Gastrocnemius medialis (tissue), 4 donors: ENCODE results near the gene CIDEC. TPM values are rescaled to one million over a fixed set of nuclear protein-coding genes. Genes with fewer than 3 reads are reported as not detected.
"Not testable (repeated sequence)": the region's sequence is repeated elsewhere in the genome, so short reads cannot be mapped to it uniquely, and the experiment has no call there.

ENCODE experiments used
- ATAC-seq, 2 donors: fragments of 150-250 bp; one replicate each; pipeline ENCODE4 v1.9.1; 2016
- DNase-seq, 2 donors: peaks; one replicate each; pipeline ENCODE4 v3.0.0-alpha.2; 2019
- H3K27ac ChIP-seq, 4 donors: fragments of 200-600 bp; sonication (generic); 1 replicate in 1 of 4; 2 replicates in 3 of 4; pipeline ENCODE4 v1.5.1; 2016 to 2018; ENCODE audit warnings: mild to moderate bottlenecking in 2 of 4, moderate library complexity in 1 of 4
- H3K27me3 ChIP-seq, 3 donors: fragments of 200-600 bp; sonication (generic) in 2 of 3; 1 replicate in 1 of 3; 2 replicates in 2 of 3; pipeline versions ENCODE4 v1.5.1 to v1.6.0; 2016 to 2019; ENCODE audit warnings: mild to moderate bottlenecking in 1 of 3, moderate library complexity in 1 of 3
- H3K36me3 ChIP-seq, 2 donors: fragments of 200-600 bp; sonication (generic) in 1 of 2; one replicate each; pipeline ENCODE4 v1.5.1; 2017 to 2018
- H3K4me1 ChIP-seq, 2 donors: fragments of 200-600 bp; sonication (generic) in 1 of 2; one replicate each; pipeline ENCODE4 v1.5.1; 2016 to 2017; ENCODE audit warnings: mild to moderate bottlenecking in 2 of 2
- H3K4me3 ChIP-seq, 4 donors: fragments of 200-600 bp; sonication (generic) in 3 of 4; 1 replicate in 1 of 4; 2 replicates in 3 of 4; pipeline ENCODE4 v1.5.1; 2016 to 2019; ENCODE audit warnings: mild to moderate bottlenecking in 2 of 4
- H3K9me3 ChIP-seq, 3 donors: fragments of 200-600 bp; sonication (generic) in 2 of 3; 1 replicate in 1 of 3; 2 replicates in 2 of 3; pipeline ENCODE4 v1.5.1; 2016 to 2019
- CTCF ChIP-seq, 5 experiments: fragments of 450-650 bp in 3 of 5; fragments of 200-600 bp in 2 of 5; sonication (generic) in 2 of 5; IDR thresholded peaks in 4 of 5; conservative IDR thresholded peaks in 1 of 5; 1 replicate in 4 of 5; 2 replicates in 1 of 5; pipeline ENCODE4 v1.5.1; 2016 to 2019; ENCODE audit warnings: antibody characterized with exemption in 5 of 5, mild to moderate bottlenecking in 3 of 5, moderate library complexity in 3 of 5
- POLR2A ChIP-seq, 2 donors: fragments of 450-650 bp; IDR thresholded peaks; one replicate each; pipeline ENCODE4 v1.6.1; 2017; ENCODE audit warnings: antibody characterized with exemption in 2 of 2, mild to moderate bottlenecking in 2 of 2, moderate library complexity in 2 of 2
- in situ Hi-C, 4 donors: fragments of 200-750 bp; cut with MboI; loops; one replicate each; pipeline versions ENCODE4 v1.15.0 to v1.8.0; 2017; ENCODE audit warnings: low sequenced_read_pairs in 4 of 4
- intact Hi-C: fragments of 100-400 bp; cut with DNase I; formaldehyde crosslinking; loops from one replicate; pipeline ENCODE4 v1.15.1; 2023; ENCODE audit warnings: low total_unique reads
- total RNA-seq, 4 donors: library from RNA; depleted of rRNA; stranded (reverse); fragments of >200 nt; gene quantifications; one replicate each; pipeline versions ENCODE4 v1.1.0 to v1.2.3, GENCODE V29; 2016

The CIDEC gene
- total RNA-seq, 4 donors from 2014 or later: 1.4 to 13.4 (median 3.5) TPM

DNA sequence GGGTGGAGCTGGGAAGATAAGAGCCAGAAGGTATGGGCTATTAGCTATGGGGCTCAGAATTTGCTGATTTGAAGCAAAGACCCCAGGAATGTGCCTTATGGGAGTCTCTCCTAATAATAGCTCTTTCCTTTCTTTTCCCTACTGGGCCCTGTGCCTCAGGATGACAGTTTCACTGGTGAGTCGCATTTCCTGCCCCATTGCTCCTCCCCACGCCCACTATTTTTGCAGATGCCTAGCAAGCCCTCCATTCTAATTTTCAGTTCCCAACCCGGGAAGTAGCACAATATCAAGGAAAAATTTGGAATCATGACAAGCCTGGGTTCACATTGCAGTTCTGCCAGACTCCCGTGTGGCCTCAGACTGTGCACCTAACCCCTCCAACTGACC is 23.2 kb upstream of the CIDEC start:
- H3K27me3 ChIP-seq: no peaks in the 10 kb centered on the region
- no peaks in the 10 kb centered on the region for H3K9me3 ChIP-seq
- H3K4me1 ChIP-seq: peaks cover 0 to 2% of the 10 kb centered on the region in 2 donors
- peak overlapping the region in 2 of 4 donors; percentile 12 to 43 for H3K27ac ChIP-seq
- in situ Hi-C loops: no loop called here
- DNase-seq: no peak
- no peaks in the 10 kb centered on the region for H3K36me3 ChIP-seq
- no peak for ATAC-seq
- TF ChIP-seq CTCF (IDR thresholded peaks at IDR 0.05 in 4 of 5, conservative IDR thresholded peaks at IDR 0.05 in 1 of 5): no peak
- no peak for TF ChIP-seq POLR2A (IDR thresholded peaks at IDR 0.05)
- intact Hi-C loops: no loop called here
- peak overlapping the region in 1 of 4 donors; percentile 25 for H3K4me3 ChIP-seq

- no peak for TF ChIP-seq POLR2A (IDR thresholded peaks at IDR 0.05)
- TF ChIP-seq CTCF (IDR thresholded peaks at IDR 0.05 in 4 of 5, conservative IDR thresholded peaks at IDR 0.05 in 1 of 5): no peak
- Histone ChIP-seq H3K4me3 (peak within 1 kb of the TSS in 1 of 4 donors; percentile 25), H3K27ac (peak within 1 kb of the TSS in 2 of 4 donors; percentile 12 to 43), H3K27me3 (no peaks in the 10 kb centered on the region), H3K4me1 (peaks cover 0 to 4% of the 10 kb centered on the region in 2 donors), H3K36me3 (no peaks in the 10 kb centered on the region), H3K9me3 (no peaks in the 10 kb centered on the region)
- DNase-seq (no peak), ATAC-seq (no peak)
- intact Hi-C loops (no loop called here), in situ Hi-C loops (no loop called here)
Observed at GRCh38 chr3:9902372-9903237, 22.6 kb upstream of the CIDEC start, which contains the start of gene IL17RE. Gene IL17RE, plus strand, starts transcription at chr3:9902848. Its CDS starts 85 bp downstream, at chr3:9902933.

- intact Hi-C loops: no loop called here
- TF ChIP-seq CTCF (IDR thresholded peaks at IDR 0.05 in 4 of 5, conservative IDR thresholded peaks at IDR 0.05 in 1 of 5) (no peak), POLR2A (IDR thresholded peaks at IDR 0.05) (no peak)
- Histone ChIP-seq H3K27ac (no peak overlapping the region), H3K4me3 (no peak overlapping the region), H3K9me3 (no peaks in the 10 kb centered on the region), H3K36me3 (no peaks in the 10 kb centered on the region), H3K4me1 (peaks cover 0 to 4% of the 10 kb centered on the region in 2 donors), H3K27me3 (no peaks in the 10 kb centered on the region)
- ATAC-seq (no peak), DNase-seq (no peak)
- in situ Hi-C loops: no loop called here
Observed at GRCh38 chr3:9901967-9902366, 21.9 kb upstream of the CIDEC start.

DNA sequence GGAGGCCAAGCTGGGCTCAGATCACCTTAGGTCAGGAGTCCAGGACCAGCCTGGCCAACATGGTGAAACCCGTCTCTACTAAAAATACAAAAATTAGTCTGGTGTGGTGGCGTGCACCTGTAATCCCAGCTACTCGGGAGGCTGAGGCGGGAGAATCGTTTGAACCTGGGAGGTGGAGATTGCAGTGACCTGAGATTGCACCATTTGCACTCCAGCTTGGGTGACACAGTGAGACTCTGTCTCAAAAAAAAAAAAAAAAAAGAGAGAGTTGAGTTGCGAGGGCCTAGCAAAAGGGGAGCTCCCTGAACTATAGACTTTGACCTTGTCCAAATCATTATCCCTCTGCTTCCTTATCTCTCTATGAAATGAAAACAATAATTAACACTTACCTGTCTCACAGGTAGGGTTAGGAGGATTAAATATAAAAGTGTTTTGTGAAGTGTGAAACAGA is 20.9 kb upstream of the CIDEC start:
- H3K27me3 ChIP-seq, intact Hi-C loops, H3K4me1 ChIP-seq, H3K4me3 ChIP-seq, H3K27ac ChIP-seq, in situ Hi-C loops, H3K36me3 ChIP-seq, H3K9me3 ChIP-seq, DNase-seq, ATAC-seq: not testable (repeated sequence)

DNA sequence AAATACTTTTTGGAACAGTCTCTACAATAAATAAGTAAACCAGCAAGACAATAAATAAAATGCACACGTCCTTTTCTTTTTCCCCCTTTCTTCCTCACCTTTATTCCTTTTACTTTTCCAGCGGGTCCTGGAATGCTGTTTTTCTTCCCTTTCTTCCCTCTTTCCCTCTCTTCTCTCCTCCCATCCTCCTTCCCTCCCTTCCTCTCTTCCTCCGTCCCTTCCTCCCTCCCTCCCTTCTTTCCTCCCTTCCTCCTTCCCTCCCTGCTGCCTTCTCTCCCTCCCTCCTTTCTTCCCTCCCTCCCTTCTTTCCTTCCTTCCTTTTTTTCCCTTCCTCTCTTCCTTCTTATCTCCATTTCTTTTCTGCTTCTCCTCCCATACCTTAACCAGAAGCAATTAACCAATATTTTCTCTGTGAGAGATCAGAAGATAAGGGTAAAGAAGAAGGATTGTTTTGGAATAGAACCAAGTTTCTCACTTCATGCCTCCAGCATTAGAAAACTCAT is 19.3 kb upstream of the CIDEC start:
- no peaks in the 10 kb centered on the region for H3K9me3 ChIP-seq
- H3K4me3 ChIP-seq: no peak overlapping the region
- in situ Hi-C loops (no loop called here), intact Hi-C loops (no loop called here)
- no peak overlapping the region for H3K27ac ChIP-seq
- ATAC-seq: no peak
- no peak for TF ChIP-seq POLR2A (IDR thresholded peaks at IDR 0.05)
- no peak for TF ChIP-seq CTCF (IDR thresholded peaks at IDR 0.05 in 4 of 5, conservative IDR thresholded peaks at IDR 0.05 in 1 of 5)
- no peak for DNase-seq
- peaks cover 0 to 4% of the 10 kb centered on the region in 2 donors for H3K4me1 ChIP-seq
- peaks cover 0 to 4% of the 10 kb centered on the region in 2 donors for H3K36me3 ChIP-seq
- H3K27me3 ChIP-seq: no peaks in the 10 kb centered on the region
